Measurements from ENCODE around the gene PRSS48. TPM values are rescaled to one million over a fixed set of nuclear protein-coding genes. Genes with fewer than 3 reads are reported as not detected.

PRSS48 gene
- total RNA-seq, 1 experiment from 2014 or later: not detected

- POLR2A ChIA-PET: no interaction called here
These were observed 25.5 kb downstream of the PRSS48 start for GRCh38 chr4:151302432-151302831.

More at GRCh38 chr4:151302432-151302831, 25.5 kb downstream of the PRSS48 start:
- Histone ChIP-seq H3K9ac (ENCODE audit: low read length) (no peak overlapping the region), H3K9me2 (ENCODE audit: insufficient read depth) (no peaks in the 10 kb centered on the region), H3K36me3 (ENCODE audit: control insufficient read depth in 1 of 2, insufficient read depth in 2 of 2, low read length in 2 of 2) (no peaks in the 10 kb centered on the region), H3K9me3 (ENCODE audit: control insufficient read depth in 1 of 2, insufficient read depth in 1 of 2, low read depth in 1 of 2, low read length in 2 of 2) (no peaks in the 10 kb centered on the region), H3K4me2 (ENCODE audit: low read length) (no peak overlapping the region), H4K20me1 (ENCODE audit: insufficient read depth) (0 out of 2 replicates have a peak, but pooled peaks cover 3% of the 10 kb centered on the region), H3K27ac (ENCODE audit: low read depth, low read length) (no peak overlapping the region), H3K79me2 (ENCODE audit: insufficient read depth, low read length) (peaks cover 68% of the 10 kb centered on the region), H3K4me3 (replicated peaks in 1 of 2; ENCODE audit: low read depth in 1 of 2, low read length in 2 of 2) (no peak overlapping the region), H3K4me1 (ENCODE audit: control insufficient read depth in 1 of 2, insufficient read depth in 2 of 2, low read length in 2 of 2) (peaks cover 3 to 13% of the 10 kb centered on the region in 2 experiments; a peak in 3 of 4 replicates), H2AFZ (ENCODE audit: low read depth, low read length, poor library complexity, severe bottlenecking) (no peak overlapping the region), H3K27me3 (ENCODE audit: insufficient read depth, low read length) (no peaks in the 10 kb centered on the region)
- ChIA-PET CTCF (no interaction called here), RAD21 (ENCODE audit: low non-redundant PET in 1 of 2, low total read pairs in 2 of 2, uncharacterized antibody in 2 of 2, unreplicated experiment in 2 of 2) (no interaction called here)
- ATAC-seq (no peak), DNase-seq (ENCODE audit: low read depth, low spot score) (no peak)
- intact Hi-C loops (cut with micrococcal nuclease): no loop called here
- BruUV-seq (replicated peaks): no TSS peak
- no peak for TF ChIP-seq ZNF274 (IDR thresholded peaks at IDR 0.05; ENCODE audit: low read depth, low read length)
- no peak for TF ChIP-seq EGR1 (IDR thresholded peaks at IDR 0.05; ENCODE audit: low read depth)
- TF ChIP-seq RAD21 (IDR thresholded peaks at IDR 0.05; ENCODE audit: low read depth): no peak
- TF ChIP-seq CTCF (IDR thresholded peaks at IDR 0.05 in 2 of 3, conservative IDR thresholded peaks at IDR 0.05 in 1 of 3; ENCODE audit: borderline replicate concordance in 1 of 3, insufficient read depth in 1 of 3, low read depth in 2 of 3, low read length in 2 of 3): no peak
- TF ChIP-seq POLR2AphosphoS5 (IDR thresholded peaks at IDR 0.05; ENCODE audit: low read depth, low read length): no peak
- no peak for TF ChIP-seq POLR2A (IDR thresholded peaks at IDR 0.05; ENCODE audit: borderline replicate concordance, extremely low read depth, insufficient read depth, insufficient read length)
- TF ChIP-seq SIN3A (IDR thresholded peaks at IDR 0.05; ENCODE audit: low read depth): no peak
- TF ChIP-seq REST (IDR thresholded peaks at IDR 0.05; ENCODE audit: low read depth): no peak
